AML-193 (cell line): ENCODE results near the gene LGALS12.
"Not testable (repeated sequence)": the region's sequence is repeated elsewhere in the genome, so short reads cannot be mapped to it uniquely, and the experiment has no call there.

ENCODE experiments used
- DNase-seq, 2 experiments: peaks; one replicate each; lab custom pipeline; 2025; lab: John Stamatoyannopoulos, UW

The LGALS12 gene

GRCh38 chr11:63532799-63533475, 27.1 kb downstream of the LGALS12 start:
- DNase-seq, result no peak

- no peak for DNase-seq
Observed at GRCh38 chr11:63534076-63534475, 28.2 kb downstream of the LGALS12 start.

GRCh38 chr11:63534895-63535461, 29.1 kb downstream of the LGALS12 start:
- DNase-seq, result no peak

- no peak for DNase-seq
Observed at GRCh38 chr11:63535734-63536133, 29.9 kb downstream of the LGALS12 start.

- DNase-seq, result no peak
Observed at GRCh38 chr11:63536669-63537292, 30.9 kb downstream of the LGALS12 start, which contains the start of gene PLAAT4. PLAAT4 (plus strand) TSS chr11:63536808; CDS start chr11:63536869, 61 bp downstream.

GRCh38 chr11:63537293-63538101, 31.6 kb downstream of the LGALS12 start:
- DNase-seq, result no peak

GRCh38 chr11:63542506-63542905, 36.6 kb downstream of the LGALS12 start:
- not testable (repeated sequence) for DNase-seq

GRCh38 chr11:63543711-63544110, 37.8 kb downstream of the LGALS12 start:
- no peak for DNase-seq

- DNase-seq, result no peak
Observed at GRCh38 chr11:63547061-63547460, 41.2 kb downstream of the LGALS12 start.

- no peak for DNase-seq
Observed at GRCh38 chr11:63548178-63548577, 42.3 kb downstream of the LGALS12 start.

GRCh38 chr11:63549411-63549810, 43.5 kb downstream of the LGALS12 start:
- no peak for DNase-seq

- DNase-seq, result not testable (repeated sequence)
Observed at GRCh38 chr11:63550156-63550700, 44.3 kb downstream of the LGALS12 start.

- no peak for DNase-seq
Observed at GRCh38 chr11:63551091-63551888, 45.4 kb downstream of the LGALS12 start.

- DNase-seq, result no peak
Observed at GRCh38 chr11:63551889-63552266, 46.0 kb downstream of the LGALS12 start.

- no peak for DNase-seq
Observed at GRCh38 chr11:63552921-63553320, 47.0 kb downstream of the LGALS12 start.

GRCh38 chr11:63553759-63554158, 47.9 kb downstream of the LGALS12 start:
- DNase-seq, result no peak

GRCh38 chr11:63554877-63555223, 49.0 kb downstream of the LGALS12 start:
- no peak for DNase-seq

- DNase-seq, result no peak
Observed at GRCh38 chr11:63556404-63557013, 50.6 kb downstream of the LGALS12 start.

- no peak for DNase-seq
Observed at GRCh38 chr11:63557570-63557969, 51.7 kb downstream of the LGALS12 start.

GRCh38 chr11:63558459-63559157, 52.7 kb downstream of the LGALS12 start:
- DNase-seq, result no peak
